Hepatocyte (in vitro differentiated cells): ENCODE data around the gene SEBOX.

Source experiments
- CTCF ChIP-seq: fragments of 200-600 bp; sonication (generic); IDR thresholded peaks from 2 replicates; pipeline ENCODE4 v1.5.1; 2016; ENCODE audit warnings: antibody characterized with exemption, mild to moderate bottlenecking; ENCODE audit not compliant: poor library complexity
- EZH2 ChIP-seq: fragments of 200-600 bp; sonication (generic); IDR thresholded peaks from 2 replicates; pipeline ENCODE4 v1.6.1; 2016; ENCODE audit warnings: antibody characterized with exemption, mild to moderate bottlenecking, borderline replicate concordance

GRCh38 chr17:28344435-28344901, 20.5 kb downstream of the SEBOX start:
- TF ChIP-seq CTCF (no peak), EZH2 (no peak)
